SK-N-SH treated with all-trans-retinoic acid at 6 μM for 48 hours (cell line): ENCODE results near the gene PLEKHG2.

Source experiments
- ARNTL ChIP-seq: fragments of 450-650 bp; formaldehyde crosslinking; IDR thresholded peaks from 2 replicates; pipeline ENCODE4 v1.5.0; 2020; ENCODE audit warnings: low read depth, mild to moderate bottlenecking, moderate library complexity, borderline replicate concordance
- ISL1 ChIP-seq: fragments of 250-450 bp; sonication (Bioruptor Pico); IDR thresholded peaks from 2 replicates; pipeline ENCODE4 v2.1.2; 2022; ENCODE audit warnings: mild to moderate bottlenecking, moderate library complexity
- PPARA ChIP-seq: fragments of 250-450 bp; sonication (Bioruptor Pico); IDR thresholded peaks from 2 replicates; pipeline ENCODE4 v1.5.0; 2020; ENCODE audit warnings: mild to moderate bottlenecking, borderline replicate concordance
- ZC3H10 ChIP-seq: fragments of 250-450 bp; sonication (Bioruptor Pico); IDR thresholded peaks from 2 replicates; pipeline ENCODE4 v1.5.1; 2021; ENCODE audit warnings: mild to moderate bottlenecking, moderate library complexity
- ZFP30 ChIP-seq: fragments of 450-650 bp; formaldehyde crosslinking; IDR thresholded peaks from 2 replicates; pipeline ENCODE4 v1.5.0; 2022; ENCODE audit warnings: mild to moderate bottlenecking, moderate library complexity
- ZNF70 ChIP-seq: fragments of 450-650 bp; formaldehyde crosslinking; IDR thresholded peaks from 2 replicates; pipeline ENCODE4 v1.5.0; 2020; ENCODE audit warnings: mild to moderate bottlenecking, moderate library complexity

DNA sequence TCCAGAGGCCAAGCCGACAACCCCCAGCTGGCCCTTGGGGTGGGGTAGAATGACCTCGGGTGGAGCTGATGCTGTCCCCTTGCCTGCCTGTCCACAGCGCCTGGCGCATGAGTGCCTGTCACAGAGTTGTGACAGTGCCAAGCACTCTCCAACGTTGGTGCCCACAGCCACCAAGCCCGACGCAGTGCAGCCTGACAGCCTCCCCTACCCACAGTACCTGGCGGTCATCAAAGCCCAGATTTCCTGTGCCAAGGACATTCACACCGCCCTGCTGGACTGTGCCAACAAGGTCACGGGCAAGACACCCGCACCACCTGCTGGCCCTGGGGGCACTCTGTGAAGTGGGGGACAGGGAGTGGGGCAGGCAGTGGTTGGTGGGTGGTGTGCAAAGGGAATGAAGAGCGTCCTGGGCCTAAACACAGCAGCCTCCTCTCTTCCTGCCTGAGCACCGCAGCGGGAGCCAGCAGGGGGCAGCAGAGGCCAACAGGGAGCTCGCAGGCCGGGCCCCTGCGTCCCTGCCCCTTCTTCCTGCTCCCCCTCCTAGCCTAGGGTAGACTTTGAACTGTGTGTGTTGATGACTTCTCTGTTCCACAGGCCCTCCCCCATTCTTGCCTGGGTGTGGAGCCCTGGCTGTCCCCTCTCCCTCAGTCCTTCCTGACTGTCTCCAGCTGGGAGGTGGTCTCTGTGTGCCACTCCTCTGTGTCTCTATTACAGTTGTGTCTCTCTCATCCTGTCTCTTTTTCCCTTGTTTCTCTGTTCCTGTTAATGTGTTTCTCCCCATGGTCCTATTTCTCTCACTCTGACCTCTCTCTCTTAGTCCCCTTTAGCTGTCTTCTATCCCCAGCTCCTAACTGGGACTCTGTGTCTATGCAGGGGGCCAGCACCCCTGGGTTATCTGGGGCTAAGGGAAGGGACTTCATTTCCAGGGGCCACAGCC, 14.8 kb upstream of the PLEKHG2 start:
- TF ChIP-seq PPARA (CRISPR knock-in tag): no peak
- TF ChIP-seq ARNTL: no peak
- TF ChIP-seq ZFP30 (CRISPR knock-in tag): no peak
- no peak for TF ChIP-seq ZC3H10 (CRISPR knock-in tag)
- TF ChIP-seq ISL1: no peak
- no peak for TF ChIP-seq ZNF70 (CRISPR knock-in tag)
